ENCODE data around the gene CCDC182.
A peak's percentile ranks its signal among the peaks of the same experiment; 100 is the strongest.

CCDC182 gene

GRCh38 chr17:57755480-57756070 is 10.5 kb upstream of the CCDC182 start:
- no peak for DNase-seq

- DNase-seq, result no peak
Measured at GRCh38 chr17:57752031-57752905, 7.2 kb upstream of the CCDC182 start.

- DNase-seq, result no peak
Measured at GRCh38 chr17:57751348-57751971, 6.4 kb upstream of the CCDC182 start.

DNA sequence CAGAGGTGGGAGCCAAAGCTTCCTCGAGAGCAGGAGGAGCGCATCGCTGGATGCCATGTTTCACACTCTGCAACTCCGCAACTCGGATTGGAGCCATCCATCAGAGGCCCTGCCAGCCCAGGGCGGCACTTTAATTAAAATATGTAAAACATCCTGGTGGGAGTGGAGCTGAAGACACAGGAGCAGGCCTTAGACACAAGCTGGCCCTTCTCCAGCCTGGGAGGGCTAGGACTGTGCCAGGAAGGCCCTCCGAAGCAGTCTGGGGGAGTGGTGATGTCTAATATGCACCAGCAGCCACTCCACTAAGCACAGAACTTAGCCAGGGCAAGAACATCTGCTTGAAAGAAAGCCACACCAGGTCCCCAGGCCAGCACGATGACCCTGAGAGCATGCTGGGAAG is 5.8 kb upstream of the CCDC182 start:
- DNase-seq, result no peak

DNA sequence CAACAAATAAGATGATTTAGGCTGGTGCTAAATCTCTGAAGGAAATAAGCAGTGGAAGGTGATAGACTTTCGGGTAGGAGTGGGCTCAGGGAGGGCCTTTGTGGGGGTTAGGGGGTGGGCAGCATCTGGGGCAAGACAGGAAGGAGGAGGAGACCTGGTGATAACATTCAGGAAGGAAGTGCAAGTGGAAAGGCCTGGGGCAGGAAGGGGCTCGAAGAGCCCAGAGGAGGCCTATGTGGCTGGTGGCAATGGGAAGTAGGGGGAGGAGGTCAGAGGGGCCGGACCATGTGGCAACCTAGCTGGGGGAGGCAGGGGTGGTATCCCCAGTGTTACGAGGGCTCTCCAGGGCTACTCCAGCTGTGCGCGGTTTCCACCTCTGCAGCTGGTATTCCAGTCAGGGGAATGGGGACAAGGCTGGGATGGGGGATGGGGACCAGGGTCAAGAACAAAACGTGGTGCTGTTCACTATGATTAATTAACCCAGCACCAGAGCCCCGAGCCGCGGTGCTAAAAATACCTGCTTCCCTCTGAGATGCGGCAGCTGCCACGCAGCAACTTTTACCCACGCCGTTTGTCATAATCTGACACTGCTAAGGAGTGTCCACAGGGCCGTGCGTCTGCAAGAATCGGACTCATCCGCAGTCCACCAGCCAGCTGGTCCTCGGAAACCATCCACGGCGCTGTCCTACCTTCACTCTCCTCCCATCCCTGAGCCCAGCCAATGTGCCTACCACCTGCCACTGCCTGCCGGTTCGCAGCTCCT is 5.2 kb upstream of the CCDC182 start:
- DNase-seq, result no peak

- no peak for DNase-seq
Measured at GRCh38 chr17:57749701-57750100, 4.6 kb upstream of the CCDC182 start.

DNA sequence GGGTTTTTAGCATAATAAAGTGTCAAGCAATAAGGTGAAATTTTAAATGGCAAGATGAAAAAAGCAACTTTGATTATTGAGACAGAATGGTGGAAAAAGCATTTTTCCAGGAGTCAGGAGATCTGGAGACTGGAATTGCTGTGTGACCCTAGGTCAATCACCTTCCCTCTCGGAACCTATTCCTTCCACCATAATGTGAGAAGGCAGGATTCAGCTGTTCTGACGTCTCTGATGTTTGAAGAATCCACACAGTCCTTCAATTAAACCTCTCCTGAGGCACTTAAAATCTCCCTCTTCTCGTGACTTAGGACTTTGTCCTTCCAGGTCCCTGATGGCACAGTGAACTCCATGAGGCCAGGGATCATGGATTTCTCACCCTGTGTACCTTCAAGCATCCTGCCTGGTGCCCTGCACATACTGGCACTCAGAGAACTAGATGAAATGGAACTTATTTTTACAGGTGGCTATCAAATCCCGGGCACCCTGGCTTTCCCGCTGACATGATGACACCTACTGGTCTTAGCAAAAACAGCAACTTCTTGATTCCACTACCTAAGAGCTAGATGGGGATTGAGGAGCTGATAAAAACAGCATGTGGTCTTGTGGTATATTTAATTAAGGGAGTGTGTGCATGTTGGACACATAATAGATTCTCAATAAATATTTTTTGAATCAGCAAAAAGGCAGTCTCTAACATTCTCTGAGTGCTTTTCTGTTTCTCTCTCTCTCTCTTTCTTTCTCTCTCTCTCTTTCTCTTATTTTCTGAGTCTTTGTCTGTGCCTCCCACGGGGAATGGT is 2.3 kb upstream of the CCDC182 start:
- peak; percentile 7 to 16 for DNase-seq

GRCh38 chr17:57746221-57746620 is 1.1 kb upstream of the CCDC182 start:
- DNase-seq, result no peak

GRCh38 chr17:57744195-57745170 is 616 bp downstream of the CCDC182 start:
- no peak for DNase-seq

DNA sequence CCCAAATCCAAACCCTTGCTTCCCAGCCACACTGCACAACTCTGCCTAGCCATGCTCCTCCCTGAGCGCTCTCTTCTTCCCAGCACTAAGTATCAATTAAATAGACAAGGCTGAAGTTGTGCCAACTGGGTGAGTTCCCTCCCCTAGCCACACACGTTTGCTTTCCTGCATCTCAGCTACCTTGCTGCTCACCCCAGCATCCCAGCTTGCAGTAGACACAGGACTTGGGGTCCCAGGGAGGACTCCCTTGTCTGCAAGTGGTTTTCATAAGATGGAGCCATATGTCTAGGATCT is 4.9 kb downstream of the CCDC182 start:
- no peak for DNase-seq

- no peak for DNase-seq
Measured at GRCh38 chr17:57739402-57740234, 5.5 kb downstream of the CCDC182 start.

DNA sequence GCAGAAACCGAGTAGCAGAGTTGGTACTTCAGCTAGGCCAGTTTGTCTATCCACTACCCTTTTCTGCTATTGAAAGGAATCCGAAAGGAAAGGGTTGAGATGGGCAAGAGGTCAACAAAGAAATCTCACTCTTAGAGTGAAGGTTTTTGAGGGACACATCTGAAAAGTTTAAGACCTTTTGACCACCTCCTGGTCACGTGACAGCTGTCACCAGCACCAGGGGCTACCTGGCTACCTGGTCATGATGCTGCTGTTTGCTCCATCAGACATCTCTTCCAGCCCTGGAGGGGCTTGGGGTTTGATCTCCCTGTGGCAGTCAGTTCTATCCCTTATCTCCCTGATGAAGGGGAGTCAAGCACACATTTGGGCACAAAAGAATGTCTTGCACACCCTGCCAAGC is 7.6 kb downstream of the CCDC182 start:
- DNase-seq, result no peak

DNA sequence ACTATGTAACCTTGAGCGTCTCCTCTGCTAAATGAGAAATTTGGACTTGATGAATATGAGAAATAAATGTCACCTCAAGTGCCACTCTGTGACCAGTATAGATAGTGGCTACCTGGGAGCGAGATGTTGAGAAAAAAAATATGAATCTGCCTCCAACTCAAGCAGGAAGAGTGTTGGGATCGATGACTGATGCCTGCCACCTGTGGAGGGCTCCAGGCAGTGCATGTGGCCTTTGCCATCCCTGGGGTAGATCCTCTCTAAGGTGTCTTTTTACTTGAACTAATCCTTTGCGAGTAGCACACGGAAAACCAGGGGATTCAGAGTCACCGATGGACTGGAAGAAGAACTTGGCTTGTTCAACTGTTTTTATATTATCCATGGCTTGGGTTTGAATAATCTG is 9.4 kb downstream of the CCDC182 start:
- DNase-seq, result no peak

- DNase-seq, result no peak
Measured at GRCh38 chr17:57735230-57735629, 9.9 kb downstream of the CCDC182 start.

GRCh38 chr17:57733085-57733484 is 12.0 kb downstream of the CCDC182 start:
- no peak for DNase-seq

GRCh38 chr17:57732062-57732461 is 13.0 kb downstream of the CCDC182 start:
- DNase-seq, result no peak

- no peak for DNase-seq
Measured at GRCh38 chr17:57730026-57730701, 14.9 kb downstream of the CCDC182 start.

DNA sequence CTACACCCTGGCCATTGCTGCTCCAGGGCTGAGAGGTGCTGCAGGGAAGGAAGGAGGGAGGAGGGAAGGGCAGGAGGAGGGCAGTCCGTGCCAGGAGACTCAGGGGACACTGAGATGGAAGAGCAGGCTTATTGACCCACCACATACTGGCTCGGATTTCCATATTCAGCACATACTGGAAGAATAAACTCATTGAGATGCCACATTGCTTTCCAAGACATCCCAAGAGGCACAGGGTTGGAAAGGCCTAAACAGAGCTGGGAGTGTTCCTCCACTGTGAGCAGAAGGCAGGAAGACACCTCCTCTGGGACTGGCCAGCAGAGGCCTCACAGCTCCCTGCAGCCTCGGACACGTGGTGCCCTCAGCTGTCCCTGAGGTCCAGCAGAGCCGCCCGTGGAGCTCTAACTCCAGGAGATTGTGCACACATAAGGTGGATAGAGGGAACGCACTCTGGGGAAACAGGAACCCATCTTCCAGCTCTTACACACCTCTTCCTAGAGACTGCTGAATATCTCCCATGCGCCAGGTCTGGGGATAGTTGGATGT is 17.4 kb downstream of the CCDC182 start:
- DNase-seq, result no peak

GRCh38 chr17:57726838-57727237 is 18.3 kb downstream of the CCDC182 start:
- DNase-seq, result no peak

All from stimulated activated CD4-positive, alpha-beta T cell treated with anti-CD3 and anti-CD28 coated beads, Interleukin-2, amount 100 ng/mL, for 48 hours (primary cell).